Activated gamma-delta T cell treated with anti-CD3 and anti-CD28 coated beads, Interleukin-2, amount 50 U/mL, for 16 hours (primary cell): ENCODE data around the gene GINS1.

ENCODE experiments used
- DNase-seq: peaks from one replicate; pipeline ENCODE4 v3.0.0-alpha.2; 2020; ENCODE audit warnings: low read depth

The GINS1 gene

DNA sequence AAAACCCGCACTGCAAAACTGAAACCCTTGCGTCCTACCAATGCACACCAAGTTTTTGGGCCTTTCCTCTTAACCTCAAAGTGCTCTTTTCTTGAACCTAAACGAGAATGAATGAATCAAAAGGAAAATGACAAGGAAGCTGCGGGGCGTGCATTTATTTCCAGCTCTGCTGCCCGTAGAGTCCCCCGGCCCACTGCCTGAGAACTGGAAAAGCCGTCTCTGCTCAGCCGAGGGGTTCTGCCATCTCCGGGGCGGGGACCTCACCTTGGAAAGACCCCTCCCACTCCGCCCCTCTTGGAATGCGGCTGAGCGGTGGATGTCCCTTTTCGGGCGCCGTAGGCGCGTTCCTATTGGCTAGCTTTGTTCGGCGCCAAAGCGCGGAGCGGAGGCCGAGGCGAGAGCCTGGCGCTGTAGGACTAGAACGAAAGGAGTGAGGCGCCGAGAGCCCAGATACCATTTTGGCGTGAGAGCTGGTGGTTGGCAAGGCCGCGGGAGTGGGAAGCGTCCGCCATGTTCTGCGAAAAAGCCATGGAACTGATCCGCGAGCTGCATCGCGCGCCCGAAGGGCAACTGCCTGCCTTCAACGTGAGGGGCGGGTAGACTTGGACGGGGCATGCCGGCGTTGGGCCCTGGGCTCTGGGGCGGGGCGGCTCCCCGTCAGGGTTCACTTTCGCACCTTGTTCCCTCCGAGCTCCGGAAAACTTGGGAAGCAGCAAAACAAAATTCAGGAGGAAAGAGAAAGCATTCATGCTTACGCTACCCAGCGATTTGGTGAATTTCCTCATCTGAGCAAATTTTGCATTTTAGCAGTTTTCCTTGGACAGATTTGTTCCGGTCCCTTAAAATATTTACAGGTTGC lies at the start of gene GINS1:
TSS of gene GINS1 (plus strand) at position 363 of the 859 bp plus-strand sequence. CDS start at position 511, 148 bp downstream.
- DNase-seq, result peak; percentile 56

DNA sequence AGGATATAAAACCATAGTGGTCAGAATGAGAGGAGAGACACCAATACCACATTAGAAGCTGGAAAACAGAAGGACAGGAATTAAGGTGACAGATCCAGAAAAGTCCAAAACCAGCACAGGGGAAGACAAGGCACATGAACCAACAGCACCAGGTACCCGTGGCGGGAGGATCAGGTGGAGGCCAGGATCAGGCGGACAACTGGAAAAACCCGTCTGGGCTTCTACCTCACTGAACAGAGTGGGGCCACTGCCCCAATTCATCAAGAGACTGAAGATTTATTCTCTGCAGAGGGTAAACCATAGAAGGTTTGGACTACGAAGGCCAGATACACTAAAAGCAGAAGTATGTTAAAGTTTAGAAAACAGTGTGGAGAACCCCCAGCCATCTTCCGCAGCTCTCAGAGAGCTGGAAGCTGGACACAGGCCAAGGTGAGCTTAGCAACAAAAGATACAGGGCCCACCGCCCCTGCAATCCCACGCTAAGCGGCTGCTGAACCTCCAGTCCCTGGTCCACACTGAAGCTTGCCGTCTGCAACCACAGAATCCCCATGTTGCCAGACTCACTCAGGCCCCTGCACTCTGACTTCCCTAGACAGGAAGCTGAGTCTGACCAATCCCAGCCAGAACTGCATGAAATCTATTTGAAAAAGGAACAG lies 46.7 kb upstream of the GINS1 start:
- DNase-seq, result no peak

DNA sequence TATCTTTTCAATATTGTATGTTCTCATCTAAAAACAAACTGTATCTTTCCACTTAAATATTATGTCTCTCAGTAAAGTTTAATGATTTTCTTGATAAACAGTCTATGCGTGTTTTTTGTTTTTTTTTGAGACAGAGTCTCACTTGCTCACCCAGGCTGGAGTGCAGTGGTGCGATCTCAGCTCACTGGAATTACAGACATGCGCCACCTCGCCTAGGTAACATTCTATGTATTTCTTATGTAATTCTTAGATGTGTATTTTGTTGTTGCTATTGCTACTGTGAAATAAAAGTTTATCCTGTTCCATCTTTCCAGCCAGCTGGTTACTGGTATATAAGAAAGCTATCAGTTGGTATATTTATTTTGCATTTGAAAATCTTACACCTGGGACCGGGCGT lies 46.2 kb upstream of the GINS1 start:
- no peak for DNase-seq

DNA sequence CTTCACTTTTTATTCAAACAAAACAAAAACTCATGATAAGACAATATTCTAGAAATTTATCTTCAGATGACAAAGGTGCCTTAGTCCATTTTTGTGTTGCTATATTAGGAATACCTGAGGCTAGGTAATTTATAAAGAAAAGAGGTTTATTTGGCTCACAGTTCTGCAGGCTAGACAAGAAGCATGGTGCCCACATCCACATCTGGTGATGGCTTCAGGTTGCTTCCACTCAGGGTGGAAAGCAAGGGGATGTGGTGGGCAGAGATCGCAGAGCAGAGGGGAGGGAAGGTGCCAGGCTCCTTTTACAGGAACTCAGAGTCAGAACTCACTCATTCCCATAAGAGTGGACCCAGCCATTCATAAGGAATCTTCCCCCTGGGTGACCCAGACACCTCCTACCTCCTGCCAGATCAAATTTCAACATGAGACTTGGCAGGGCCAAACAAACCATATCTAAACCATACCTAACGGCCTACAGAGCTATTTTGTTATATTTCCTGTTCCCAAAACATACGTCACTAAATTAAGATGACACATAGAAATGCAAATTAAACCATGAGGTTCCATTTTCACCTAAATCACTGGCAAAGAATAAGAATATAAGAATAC lies 43.2 kb upstream of the GINS1 start:
- no peak for DNase-seq

DNA sequence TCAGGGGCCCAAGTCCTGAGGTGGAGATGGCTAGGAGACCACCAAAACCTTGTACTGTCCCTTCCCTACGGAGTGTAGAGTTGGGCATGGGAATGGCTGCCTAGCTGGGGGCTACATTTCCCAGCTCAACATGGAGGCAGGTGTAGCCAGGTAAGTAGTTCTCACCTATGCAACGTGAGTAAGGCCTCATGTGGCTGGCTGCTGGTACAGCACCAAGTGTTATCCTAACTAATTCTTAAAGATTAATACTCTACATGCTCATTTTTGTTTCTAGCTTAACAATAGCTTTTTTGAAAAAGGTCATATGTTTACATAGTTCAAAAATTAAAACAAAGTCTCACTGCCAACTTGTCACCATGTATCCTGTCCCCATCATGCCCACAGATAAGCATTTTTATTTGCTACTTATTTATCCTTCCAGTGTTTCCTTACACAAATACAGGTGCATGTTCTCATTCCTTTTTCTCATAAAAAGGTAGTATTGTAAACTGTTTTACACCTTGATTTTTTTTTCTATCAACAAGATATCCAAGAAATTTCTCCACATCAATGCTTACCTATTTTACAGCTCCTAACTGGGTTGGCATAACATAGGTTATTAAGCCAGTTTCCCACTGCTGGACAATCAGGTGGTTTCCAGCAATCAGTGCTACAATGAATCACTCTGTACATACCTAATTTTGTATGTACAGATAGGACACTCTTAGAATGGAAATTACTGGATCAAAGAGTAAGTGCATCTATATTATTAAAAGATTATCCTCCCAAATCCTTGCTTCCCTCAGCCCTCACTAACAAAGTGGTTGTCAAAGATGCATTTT lies 42.4 kb upstream of the GINS1 start:
- no peak for DNase-seq

DNA sequence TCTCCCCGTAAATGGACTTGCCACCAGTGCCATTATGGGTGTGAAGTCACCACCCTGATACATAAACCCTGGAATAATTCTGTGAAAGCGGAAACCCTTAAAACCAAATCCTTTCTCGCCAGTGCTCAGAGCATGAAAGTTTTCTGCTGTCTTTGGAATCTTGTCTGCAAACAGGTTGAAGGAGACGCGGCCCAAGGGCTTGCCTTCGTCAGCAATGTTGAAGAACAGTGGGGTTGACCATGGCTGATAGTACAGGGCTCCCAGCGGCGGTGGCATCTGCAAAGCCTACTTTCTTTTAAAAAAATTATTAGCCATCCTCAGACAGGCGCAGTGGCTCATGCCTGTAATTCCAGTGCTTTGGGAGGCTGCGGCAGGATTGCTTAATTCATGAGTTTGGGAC lies 38.9 kb upstream of the GINS1 start:
- DNase-seq, result no peak

DNA sequence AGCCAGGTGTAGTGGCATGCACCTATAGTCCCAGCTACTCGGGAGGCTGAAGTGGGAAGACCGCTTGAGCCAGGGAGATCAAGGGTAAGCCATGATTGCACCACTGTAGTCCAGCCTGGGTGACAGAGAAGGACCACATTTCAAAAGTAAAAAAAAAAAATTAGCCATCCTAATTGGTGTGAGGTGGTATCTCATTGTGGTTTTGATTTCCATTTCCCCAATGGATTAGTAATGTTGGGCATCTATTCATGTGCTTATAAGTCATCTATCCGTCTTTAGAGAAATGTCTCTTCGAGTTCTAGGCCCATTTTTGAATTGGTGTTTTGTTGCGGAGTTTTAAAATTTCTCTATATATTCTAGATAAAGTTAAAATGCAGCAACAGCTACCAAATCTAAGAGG lies 38.5 kb upstream of the GINS1 start:
- DNase-seq, result no peak

DNA sequence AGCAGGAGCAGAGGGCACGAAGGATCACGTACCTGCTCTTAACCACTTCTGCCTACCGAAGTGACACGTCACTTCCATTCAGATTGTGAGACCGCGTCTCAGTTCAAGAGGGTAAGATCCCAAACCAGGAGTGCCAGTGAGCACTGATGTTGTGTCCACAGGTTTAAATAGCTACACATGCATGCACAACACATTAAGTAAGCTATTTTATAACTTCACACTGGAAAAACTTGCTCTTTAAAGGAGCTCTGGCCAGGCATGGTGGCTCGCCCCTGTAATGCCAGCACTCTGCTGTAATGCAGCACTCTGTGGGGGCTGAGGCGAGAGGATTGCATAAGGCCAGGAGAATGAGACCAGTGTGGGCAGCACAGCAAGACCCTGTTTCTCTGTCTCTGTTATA lies 37.9 kb upstream of the GINS1 start:
- no peak for DNase-seq

DNA sequence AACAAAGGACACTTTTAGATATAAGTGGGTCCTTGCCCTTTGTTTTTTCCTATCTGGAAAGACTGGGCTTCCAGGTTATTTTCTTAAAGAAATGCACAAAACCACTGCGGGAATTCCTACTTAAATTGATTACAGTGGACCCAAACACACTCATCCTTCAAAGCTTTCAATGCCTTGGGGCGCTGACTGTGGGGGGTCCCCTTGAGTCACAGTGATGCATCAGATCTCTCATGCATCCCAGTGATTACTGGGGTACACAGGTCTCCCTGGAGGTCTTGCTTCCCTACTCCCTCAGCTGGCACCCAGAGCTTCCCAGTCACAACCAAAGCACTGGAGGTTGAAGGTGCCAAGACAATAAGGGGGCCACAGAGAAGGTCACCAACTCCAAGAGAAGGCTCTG lies 37.5 kb upstream of the GINS1 start:
- DNase-seq, result no peak

DNA sequence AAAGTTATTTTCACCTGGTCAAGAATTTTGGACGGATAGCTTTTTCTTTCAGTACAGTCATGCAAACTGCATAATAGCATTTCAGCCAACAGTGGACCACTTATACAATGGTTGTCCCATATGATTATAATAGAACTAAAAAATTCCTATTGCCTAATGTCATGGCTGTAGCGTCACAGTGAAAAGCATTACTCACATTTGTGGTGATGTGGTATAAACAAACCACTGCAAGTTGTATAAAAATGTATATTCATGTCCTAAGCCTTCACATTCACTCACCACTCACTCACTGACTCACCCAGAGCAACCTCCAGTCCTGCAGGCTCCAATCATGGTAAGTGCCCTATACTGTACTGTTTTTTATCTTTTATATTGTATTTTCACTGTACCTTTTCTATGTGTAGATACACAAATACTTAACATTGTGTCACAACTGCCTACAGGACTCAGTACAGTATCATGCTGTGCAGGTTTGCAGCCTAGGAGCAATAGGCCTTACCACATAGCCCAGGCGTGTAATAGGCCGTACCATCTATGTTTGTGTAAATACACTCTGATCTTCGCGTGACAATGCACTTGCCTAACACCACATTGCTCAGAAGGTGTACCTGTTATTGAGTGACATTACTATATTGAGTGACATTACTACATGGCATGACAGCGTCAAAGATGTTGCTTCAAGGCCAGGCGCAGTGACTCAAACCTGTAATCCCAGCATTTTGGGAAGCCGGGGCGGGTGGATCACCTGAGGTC lies 34.7 kb upstream of the GINS1 start:
- DNase-seq, result no peak

DNA sequence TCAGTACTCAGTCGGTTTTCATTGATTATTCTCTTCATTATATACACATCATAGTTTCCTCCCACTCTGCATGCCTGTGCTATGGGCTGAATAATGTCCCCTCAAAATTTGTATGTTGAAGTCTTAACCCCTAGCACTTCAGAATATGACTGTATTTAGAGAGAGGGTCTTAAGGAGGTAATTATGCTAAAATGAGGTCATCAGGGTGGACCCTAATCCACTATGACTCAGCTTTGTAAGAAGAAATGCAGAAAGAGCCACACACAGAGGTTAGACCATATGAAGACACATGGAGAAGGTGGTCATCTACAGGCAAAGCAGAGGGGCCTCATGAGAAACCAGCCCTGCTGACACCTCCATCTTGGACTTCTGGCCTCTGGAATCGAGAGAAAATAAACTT lies 32.6 kb upstream of the GINS1 start:
- no peak for DNase-seq

DNA sequence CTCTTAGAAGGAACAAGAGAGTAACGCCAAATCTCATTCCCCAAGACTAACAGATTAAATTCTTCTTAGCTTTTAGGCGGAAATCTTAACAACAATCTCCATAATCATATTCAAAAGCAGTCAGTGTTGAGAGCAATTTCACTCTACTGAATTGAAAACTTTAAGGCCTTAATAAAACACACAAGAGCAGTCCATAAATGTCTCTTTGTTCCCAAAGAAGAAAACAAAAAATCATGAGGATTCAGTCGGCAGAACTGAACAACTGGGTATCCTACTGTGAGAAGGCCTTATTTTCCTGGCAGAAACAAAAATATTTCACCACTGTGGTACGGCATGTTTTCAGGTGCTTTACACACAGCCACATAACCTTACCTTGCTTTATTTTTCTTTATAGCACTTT lies 31.2 kb upstream of the GINS1 start:
- DNase-seq, result no peak

DNA sequence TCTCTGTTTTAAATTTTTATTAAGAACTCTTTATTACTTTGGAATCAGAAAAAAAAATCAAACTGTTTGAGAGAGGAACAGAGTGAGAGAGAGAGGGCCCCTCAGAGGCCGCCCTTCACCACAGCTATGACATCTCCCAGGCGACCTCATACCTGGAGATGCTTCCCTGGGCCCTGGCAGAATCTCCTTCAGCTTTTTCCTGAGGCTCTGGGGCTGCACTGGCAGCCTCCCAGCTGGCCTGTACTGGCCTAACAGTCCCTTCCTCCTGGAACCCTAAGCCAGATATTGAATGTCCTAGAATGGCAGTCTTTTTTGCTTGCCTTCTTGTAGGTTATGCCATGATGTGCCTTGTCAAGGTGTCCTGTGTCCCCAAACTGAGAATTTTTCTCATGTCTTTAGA lies 30.6 kb upstream of the GINS1 start:
- no peak for DNase-seq

DNA sequence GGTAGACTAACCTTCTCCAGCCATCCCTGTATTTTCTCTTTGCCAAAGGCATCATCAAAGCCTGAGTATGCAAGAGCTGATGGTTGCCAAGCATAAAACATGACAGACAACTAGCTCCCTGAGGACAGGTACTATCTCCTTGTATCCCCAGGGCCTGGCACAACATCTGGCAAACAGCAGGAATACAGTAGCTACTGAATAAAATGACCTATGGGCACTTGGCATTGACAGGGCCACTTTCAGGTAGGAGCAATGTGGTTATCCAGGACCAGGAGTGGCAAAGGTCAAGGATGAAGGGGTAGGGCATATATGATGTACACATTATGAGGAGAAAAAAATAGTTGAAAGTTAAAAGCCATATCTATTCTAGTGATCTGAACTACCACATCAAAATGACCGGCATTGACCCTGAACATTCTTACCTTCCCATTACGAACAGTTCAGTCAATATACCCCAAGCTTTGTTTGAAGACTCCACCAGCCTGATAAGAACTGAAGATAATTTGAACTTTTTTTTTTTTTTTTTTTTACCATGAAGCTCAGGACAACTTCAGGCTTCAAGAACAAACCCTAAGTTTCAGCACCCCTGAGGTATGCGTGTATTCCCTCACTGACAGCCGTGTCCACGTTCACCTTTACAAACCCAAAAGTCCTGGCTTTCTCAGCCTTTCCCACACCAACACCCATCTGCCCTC lies 29.1 kb upstream of the GINS1 start:
- no peak for DNase-seq

DNA sequence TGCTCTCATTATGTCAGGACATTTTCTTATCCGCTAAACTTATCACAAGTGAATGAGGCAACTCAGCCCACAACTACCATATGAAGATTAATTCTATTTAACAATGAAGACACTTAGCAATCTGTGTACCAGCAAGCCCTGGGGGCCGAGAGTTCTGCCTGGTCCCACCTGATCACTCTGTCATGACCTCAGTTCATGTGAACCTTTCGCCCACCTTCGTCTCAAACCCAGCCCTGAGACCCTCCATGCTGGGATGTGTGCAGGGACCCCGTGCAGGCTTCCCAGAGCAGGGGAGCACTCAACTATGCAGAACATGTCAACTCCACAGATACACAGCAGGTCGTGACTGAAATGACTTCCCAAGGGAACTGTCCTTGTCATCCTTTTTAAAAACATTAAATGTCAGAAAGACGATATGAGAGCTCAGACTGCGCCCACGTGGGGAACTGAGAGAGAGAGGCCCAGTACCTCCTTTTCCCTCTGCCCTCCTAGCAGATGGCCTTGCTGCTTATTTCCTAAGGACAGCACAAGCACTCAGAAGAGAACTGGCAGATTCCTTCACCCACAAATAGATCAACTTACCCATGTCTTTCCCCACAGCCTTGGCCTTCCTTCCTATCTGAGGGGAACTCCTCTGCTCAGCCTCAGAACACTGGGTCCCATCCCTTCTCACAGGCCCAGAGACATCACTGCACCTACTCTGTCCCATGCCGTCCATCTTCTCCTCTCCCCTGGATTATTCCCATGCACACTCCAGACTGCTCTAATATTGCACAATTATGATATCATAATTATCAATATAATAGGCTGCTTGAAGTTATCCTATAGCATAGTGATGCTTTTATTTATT lies 28.4 kb upstream of the GINS1 start:
- DNase-seq, result no peak

DNA sequence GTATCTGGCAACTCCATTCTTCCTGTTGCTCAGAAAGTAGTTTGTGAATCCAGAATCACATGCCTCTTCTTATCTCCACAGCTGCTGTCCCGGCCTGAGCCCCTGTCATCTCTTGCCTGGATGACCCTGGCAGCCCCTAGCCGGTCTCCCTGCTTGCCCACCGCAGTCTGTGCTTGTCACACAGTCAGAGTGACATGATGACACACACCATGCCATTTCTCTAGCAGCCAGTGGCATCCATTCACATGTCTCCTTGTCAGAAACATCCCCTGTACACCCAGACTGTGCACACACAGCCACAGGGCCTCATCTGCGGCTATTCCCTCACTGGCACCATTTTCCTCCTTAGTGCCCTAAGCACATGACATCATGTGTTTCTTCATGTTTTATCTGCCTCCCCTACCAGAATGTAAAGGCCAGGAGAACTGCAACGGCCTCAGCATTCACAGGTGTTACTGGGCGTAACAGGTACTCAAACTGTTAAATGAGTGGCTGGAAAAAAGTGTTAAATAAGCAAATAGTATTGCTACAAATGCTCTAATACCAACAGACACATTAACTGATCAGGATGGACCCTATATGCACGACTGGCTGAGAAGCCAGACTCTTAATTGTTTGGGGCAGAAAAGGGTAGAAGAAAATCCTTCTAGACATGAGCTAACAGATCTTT lies 26.4 kb upstream of the GINS1 start:
- DNase-seq, result no peak

DNA sequence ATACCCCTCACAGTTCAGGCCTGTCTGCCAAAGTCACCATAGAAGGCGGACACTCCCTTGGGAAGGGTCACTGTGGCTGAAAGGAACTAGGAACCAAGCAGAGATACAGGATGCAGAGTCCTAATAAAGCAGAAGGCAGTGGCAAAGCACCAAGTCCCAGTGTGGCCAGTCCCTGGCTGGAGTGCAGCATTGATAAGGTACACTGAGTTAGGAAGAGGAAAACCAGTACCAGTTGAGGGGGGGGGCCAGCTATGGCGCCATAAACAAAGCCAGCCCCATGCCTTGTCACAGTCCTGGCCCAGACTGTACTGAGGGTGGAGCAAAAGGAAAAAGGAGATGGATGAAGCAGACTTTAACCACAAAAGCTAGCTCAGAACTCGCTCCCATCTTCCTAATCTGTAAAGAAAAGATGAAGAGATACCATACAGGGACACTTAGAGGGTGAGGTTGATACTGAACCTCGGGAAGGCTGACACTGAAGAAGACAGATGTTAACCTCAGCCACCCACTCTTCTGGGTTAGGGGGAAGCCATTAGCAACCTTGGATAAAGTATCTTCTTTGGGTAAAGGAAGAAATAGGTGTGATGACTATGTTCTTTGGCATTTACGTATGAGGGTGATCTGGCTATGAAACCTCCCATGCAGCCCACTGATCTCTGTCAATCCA lies 24.6 kb upstream of the GINS1 start:
- DNase-seq, result no peak

DNA sequence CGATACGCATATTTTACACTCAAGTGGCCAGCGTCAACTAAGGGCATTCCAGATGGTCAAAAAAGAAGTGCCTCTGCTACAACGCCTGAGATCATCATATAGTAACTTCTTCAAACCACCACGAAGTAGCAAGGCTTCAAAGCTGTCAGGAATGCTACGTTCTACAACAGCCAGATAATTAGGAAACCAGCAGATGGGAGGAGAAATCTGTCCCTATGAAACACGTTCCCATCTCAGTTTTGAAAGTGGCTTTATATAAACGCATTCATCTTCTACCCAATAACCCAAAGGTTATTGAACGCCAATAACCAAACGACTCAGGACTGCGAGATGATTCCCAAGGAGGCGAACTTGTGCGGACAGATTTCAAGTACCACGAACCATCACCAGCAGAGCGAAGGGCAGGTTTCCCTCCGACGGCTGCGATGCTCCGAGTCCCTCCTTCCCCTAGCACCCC lies 18.0 kb upstream of the GINS1 start:
- DNase-seq, result no peak
